Measurements from ENCODE around the gene GLB1L. TPM values are rescaled to one million over a fixed set of nuclear protein-coding genes. Genes with fewer than 3 reads are reported as not detected.

Gene GLB1L
- total RNA-seq, 1 experiment from 2014 or later: 6.1 TPM

DNA sequence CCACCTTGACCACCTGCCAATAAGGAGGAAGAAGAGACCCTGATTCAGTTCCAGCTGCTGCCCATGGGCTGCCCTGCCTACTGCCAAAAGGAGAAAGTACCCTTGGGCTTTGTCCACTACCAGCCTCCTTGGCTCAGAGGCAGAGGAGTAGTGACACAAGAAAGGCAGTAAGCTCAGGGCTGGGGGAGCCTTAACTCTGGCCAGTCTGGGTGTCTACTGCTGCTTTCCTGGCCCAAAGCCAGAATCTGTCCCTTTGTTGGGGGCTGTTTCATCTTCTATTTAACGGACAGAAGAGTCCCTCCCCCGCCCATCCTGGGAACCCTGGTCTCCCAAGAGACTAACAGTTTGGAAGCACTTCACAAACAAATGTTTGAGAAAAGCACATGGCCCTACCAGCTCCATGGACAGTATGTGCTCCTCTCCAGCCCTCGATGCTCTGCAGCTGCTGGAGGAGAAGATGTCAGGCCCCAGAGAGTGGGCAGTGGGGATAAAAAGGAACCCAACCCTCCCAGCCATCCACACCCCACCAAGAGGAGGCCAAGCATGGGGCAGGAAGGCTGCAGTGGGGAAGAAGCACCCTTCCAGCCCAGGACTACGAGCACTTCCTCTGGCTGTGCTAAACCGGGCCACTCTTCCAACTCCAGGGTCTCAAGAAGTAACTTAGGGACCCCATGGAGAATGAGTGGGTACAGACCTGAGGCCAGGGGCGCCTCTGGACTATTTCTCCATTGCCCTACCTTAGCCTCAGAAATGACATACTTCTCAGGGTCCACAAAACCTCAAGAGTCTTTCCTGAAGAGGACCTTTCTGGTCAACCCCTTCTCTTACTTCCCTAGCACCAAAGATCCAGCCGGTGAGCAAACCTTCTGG is 17.0 kb downstream of the GLB1L start:
- Mint-ChIP-seq H3K4me1 (peaks cover 12% of the 10 kb centered on the region), H3K27me3 (ENCODE audit: low read depth) (no peaks in the 10 kb centered on the region), H3K27ac (no peak overlapping the region), H3K9me3 (no peaks in the 10 kb centered on the region), H3K36me3 (peaks cover 47% of the 10 kb centered on the region), H3K4me3 (peak overlapping the region; percentile 69)
- no peak for ATAC-seq
- ChIA-PET CTCF (interaction anchor here (1.2 to 2.4 kb wide), 4 partner anchors 10 to 67 kb away, joined by 4 to 21 read pairs (median 7); partner anchors contain the start of gene ABCB6), POLR2A (interaction anchor here (0.5 to 2.4 kb wide), 4 partner anchors 10 to 25 kb away, joined by 3 to 18 read pairs (median 9); partner anchors contain the start of genes ABCB6, GLB1L, STK16 and TUBA4B)
- no peak for DNase-seq (ENCODE audit: low spot score)
- TF ChIP-seq ATF6 (CRISPR knock-in tag; IDR thresholded peaks at IDR 0.05) (no peak), TEAD1 (CRISPR knock-in tag; IDR thresholded peaks at IDR 0.05) (no peak), ZNF423 (CRISPR knock-in tag; IDR thresholded peaks at IDR 0.05) (no peak), FOXP4 (CRISPR knock-in tag; IDR thresholded peaks at IDR 0.05) (no peak), RELA (CRISPR knock-in tag; IDR thresholded peaks at IDR 0.05; ENCODE audit: borderline replicate concordance) (no peak), PRDM15 (CRISPR knock-in tag; IDR thresholded peaks at IDR 0.05) (no peak), KAT7 (CRISPR knock-in tag; IDR thresholded peaks at IDR 0.05; ENCODE audit: borderline replicate concordance) (no peak), ZNF532 (CRISPR knock-in tag; IDR thresholded peaks at IDR 0.05; ENCODE audit: borderline replicate concordance) (no peak), ZBTB21 (CRISPR knock-in tag; IDR thresholded peaks at IDR 0.05; ENCODE audit: borderline replicate concordance) (no peak)
- TF ChIP-seq, protein P1, sequence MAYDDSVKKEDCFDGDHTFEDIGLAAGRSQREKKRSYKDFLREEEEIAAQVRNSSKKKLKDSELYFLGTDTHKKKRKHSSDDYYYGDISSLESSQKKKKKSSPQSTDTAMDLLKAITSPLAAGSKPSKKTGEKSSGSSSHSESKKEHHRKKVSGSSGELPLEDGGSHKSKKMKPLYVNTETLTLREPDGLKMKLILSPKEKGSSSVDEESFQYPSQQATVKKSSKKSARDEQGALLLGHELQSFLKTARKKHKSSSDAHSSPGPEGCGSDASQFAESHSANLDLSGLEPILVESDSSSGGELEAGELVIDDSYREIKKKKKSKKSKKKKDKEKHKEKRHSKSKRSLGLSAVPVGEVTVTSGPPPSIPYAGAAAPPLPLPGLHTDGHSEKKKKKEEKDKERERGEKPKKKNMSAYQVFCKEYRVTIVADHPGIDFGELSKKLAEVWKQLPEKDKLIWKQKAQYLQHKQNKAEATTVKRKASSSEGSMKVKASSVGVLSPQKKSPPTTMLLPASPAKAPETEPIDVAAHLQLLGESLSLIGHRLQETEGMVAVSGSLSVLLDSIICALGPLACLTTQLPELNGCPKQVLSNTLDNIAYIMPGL (CRISPR knock-in tag; IDR thresholded peaks at IDR 0.05): no peak
- TF ChIP-seq, protein P2, sequence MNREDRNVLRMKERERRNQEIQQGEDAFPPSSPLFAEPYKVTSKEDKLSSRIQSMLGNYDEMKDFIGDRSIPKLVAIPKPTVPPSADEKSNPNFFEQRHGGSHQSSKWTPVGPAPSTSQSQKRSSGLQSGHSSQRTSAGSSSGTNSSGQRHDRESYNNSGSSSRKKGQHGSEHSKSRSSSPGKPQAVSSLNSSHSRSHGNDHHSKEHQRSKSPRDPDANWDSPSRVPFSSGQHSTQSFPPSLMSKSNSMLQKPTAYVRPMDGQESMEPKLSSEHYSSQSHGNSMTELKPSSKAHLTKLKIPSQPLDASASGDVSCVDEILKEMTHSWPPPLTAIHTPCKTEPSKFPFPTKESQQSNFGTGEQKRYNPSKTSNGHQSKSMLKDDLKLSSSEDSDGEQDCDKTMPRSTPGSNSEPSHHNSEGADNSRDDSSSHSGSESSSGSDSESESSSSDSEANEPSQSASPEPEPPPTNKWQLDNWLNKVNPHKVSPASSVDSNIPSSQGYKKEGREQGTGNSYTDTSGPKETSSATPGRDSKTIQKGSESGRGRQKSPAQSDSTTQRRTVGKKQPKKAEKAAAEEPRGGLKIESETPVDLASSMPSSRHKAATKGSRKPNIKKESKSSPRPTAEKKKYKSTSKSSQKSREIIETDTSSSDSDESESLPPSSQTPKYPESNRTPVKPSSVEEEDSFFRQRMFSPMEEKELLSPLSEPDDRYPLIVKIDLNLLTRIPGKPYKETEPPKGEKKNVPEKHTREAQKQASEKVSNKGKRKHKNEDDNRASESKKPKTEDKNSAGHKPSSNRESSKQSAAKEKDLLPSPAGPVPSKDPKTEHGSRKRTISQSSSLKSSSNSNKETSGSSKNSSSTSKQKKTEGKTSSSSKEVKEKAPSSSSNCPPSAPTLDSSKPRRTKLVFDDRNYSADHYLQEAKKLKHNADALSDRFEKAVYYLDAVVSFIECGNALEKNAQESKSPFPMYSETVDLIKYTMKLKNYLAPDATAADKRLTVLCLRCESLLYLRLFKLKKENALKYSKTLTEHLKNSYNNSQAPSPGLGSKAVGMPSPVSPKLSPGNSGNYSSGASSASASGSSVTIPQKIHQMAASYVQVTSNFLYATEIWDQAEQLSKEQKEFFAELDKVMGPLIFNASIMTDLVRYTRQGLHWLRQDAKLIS (CRISPR knock-in tag; IDR thresholded peaks at IDR 0.05; ENCODE audit: borderline replicate concordance): no peak
- TF ChIP-seq, protein P3, sequence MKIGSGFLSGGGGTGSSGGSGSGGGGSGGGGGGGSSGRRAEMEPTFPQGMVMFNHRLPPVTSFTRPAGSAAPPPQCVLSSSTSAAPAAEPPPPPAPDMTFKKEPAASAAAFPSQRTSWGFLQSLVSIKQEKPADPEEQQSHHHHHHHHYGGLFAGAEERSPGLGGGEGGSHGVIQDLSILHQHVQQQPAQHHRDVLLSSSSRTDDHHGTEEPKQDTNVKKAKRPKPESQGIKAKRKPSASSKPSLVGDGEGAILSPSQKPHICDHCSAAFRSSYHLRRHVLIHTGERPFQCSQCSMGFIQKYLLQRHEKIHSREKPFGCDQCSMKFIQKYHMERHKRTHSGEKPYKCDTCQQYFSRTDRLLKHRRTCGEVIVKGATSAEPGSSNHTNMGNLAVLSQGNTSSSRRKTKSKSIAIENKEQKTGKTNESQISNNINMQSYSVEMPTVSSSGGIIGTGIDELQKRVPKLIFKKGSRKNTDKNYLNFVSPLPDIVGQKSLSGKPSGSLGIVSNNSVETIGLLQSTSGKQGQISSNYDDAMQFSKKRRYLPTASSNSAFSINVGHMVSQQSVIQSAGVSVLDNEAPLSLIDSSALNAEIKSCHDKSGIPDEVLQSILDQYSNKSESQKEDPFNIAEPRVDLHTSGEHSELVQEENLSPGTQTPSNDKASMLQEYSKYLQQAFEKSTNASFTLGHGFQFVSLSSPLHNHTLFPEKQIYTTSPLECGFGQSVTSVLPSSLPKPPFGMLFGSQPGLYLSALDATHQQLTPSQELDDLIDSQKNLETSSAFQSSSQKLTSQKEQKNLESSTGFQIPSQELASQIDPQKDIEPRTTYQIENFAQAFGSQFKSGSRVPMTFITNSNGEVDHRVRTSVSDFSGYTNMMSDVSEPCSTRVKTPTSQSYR (CRISPR knock-in tag; IDR thresholded peaks at IDR 0.05): no peak

All from WTC11 (cell line).